HCT116 (cell line): ENCODE results near the gene BSN. TPM values are rescaled to one million over a fixed set of nuclear protein-coding genes. Genes with fewer than 3 reads are reported as not detected.

Experiments used
- ATAC-seq: fragments of 200-7000 bp; cut with Tn5 transposase; 2 replicates; pipeline ENCODE4 v1.9.1; 2020; ENCODE audit warnings: mild to moderate bottlenecking, moderate library complexity
- BruUV-seq: library from RNA; stranded (reverse); fragments of 400-500 nt; replicated peaks from 2 replicates; lab custom pipeline; 2021; lab: Mats Ljungman, UMichigan
- CTCF ChIA-PET: fragments of 300-600 bp; sonication (Branson Sonifier 250); formaldehyde crosslinking; loops from one replicate; lab custom pipeline; 2021; ENCODE audit warnings: antibody characterized with exemption; lab: Charles Lee
- POLR2A ChIA-PET: fragments of 300-600, 350-600 bp; sonication (Branson Sonifier 250); formaldehyde crosslinking; loops from one replicate; lab custom pipeline; 2021; ENCODE audit warnings: antibody characterized with exemption; lab: Charles Lee
- RAD21 ChIA-PET, 2 experiments: fragments of 300-600 bp; sonication (Branson Sonifier 250); formaldehyde crosslinking; loops; one replicate each; lab custom pipeline; 2023; ENCODE audit warnings: low total read pairs in 2 of 2; ENCODE audit not compliant: uncharacterized antibody in 2 of 2, unreplicated experiment in 2 of 2, low non-redundant PET in 1 of 2; lab: Charles Lee
- DNase-seq: peaks from one replicate; pipeline ENCODE4 v3.0.0-alpha.2; 2010; ENCODE audit warnings: low read depth, low spot score
- H2AFZ ChIP-seq: fragments of 200-600 bp; shearing (Covaris generic), sonication (generic); 2 replicates; pipeline ENCODE4 v1.6.1; 2017; ENCODE audit warnings: low read depth, mixed run types, mixed read lengths, antibody characterized with exemption, low read length; ENCODE audit not compliant: poor library complexity, severe bottlenecking
- H3K27ac ChIP-seq: 2 replicates; pipeline ENCODE4 v1.5.1; 2012; ENCODE audit warnings: low read depth, low read length
- H3K27me3 ChIP-seq: fragments of 200-600 bp; sonication (generic); 2 replicates; pipeline ENCODE4 v1.6.1; 2016; ENCODE audit warnings: mixed run types, low read length, mixed read lengths; ENCODE audit not compliant: insufficient read depth
- H3K36me3 ChIP-seq, 2 experiments: fragments of 200-500 bp in 1 of 2; fragments of 200-600 bp in 1 of 2; sonication (Bioruptor generic) in 1 of 2; sonication (generic) in 1 of 2; 2 replicates each; pipeline versions ENCODE4 v1.5.1 to v1.6.1; 2014 to 2016; ENCODE audit warnings: low read length in 2 of 2, inconsistent platforms in 1 of 2, mixed read lengths in 1 of 2, mixed run types in 1 of 2; ENCODE audit not compliant: insufficient read depth in 2 of 2, control insufficient read depth in 1 of 2
- H3K4me1 ChIP-seq, 2 experiments: fragments of 200-600 bp in 1 of 2; sonication (generic) in 1 of 2; 2 replicates each; pipeline versions ENCODE4 v1.5.1 to v1.6.1; 2012 to 2017; ENCODE audit warnings: low read length in 2 of 2, inconsistent platforms in 1 of 2, mild to moderate bottlenecking in 1 of 2, mixed read lengths in 1 of 2, mixed run types in 1 of 2, moderate library complexity in 1 of 2; ENCODE audit not compliant: insufficient read depth in 2 of 2, control insufficient read depth in 1 of 2
- H3K4me2 ChIP-seq: fragments of 200-600 bp; sonication (generic); 2 replicates; pipeline ENCODE4 v1.6.1; 2017; ENCODE audit warnings: mixed run types, low read length, mixed read lengths
- H3K4me3 ChIP-seq, 2 experiments: fragments of 200-600 bp in 1 of 2; sonication (generic) in 1 of 2; replicated peaks in 1 of 2; 2 replicates each; pipeline ENCODE4 v1.5.1; 2011 to 2016; ENCODE audit warnings: low read length in 2 of 2, control low read depth in 1 of 2, low read depth in 1 of 2, mild to moderate bottlenecking in 1 of 2, mixed read lengths in 1 of 2, mixed run types in 1 of 2
- H3K79me2 ChIP-seq: fragments of 200-600 bp; sonication (generic); 2 replicates; pipeline ENCODE4 v1.6.1; 2017; ENCODE audit warnings: mild to moderate bottlenecking, mixed run types, low read length, moderate library complexity, mixed read lengths; ENCODE audit not compliant: insufficient read depth
- H3K9ac ChIP-seq: fragments of 200-600 bp; sonication (generic); 2 replicates; pipeline ENCODE4 v1.6.1; 2016; ENCODE audit warnings: low read length, mixed read lengths
- H3K9me2 ChIP-seq: fragments of 200-600 bp; sonication (generic), shearing (Covaris generic); 2 replicates; pipeline ENCODE4 v1.6.1; 2017; ENCODE audit warnings: mixed run types, mild to moderate bottlenecking, moderate library complexity; ENCODE audit not compliant: insufficient read depth
- H3K9me3 ChIP-seq, 2 experiments: fragments of 200-500 bp in 1 of 2; fragments of 200-600 bp in 1 of 2; sonication (Bioruptor generic) in 1 of 2; sonication (generic) in 1 of 2; 2 replicates each; pipeline ENCODE4 v1.6.1; 2014 to 2017; ENCODE audit warnings: low read length in 2 of 2, mixed read lengths in 2 of 2, inconsistent platforms in 1 of 2, low read depth in 1 of 2, mild to moderate bottlenecking in 1 of 2, mixed run types in 1 of 2, moderate library complexity in 1 of 2; ENCODE audit not compliant: control insufficient read depth in 1 of 2, insufficient read depth in 1 of 2
- H4K20me1 ChIP-seq: fragments of 200-600 bp; sonication (generic), shearing (Covaris generic); 2 replicates; pipeline ENCODE4 v1.6.1; 2017; ENCODE audit warnings: mixed run types, mild to moderate bottlenecking, moderate library complexity; ENCODE audit not compliant: insufficient read depth
- CEBPB ChIP-seq: IDR thresholded peaks from 2 replicates; pipeline ENCODE4 v1.6.1; 2012; ENCODE audit warnings: low read depth
- EGR1 ChIP-seq: IDR thresholded peaks from 2 replicates; pipeline ENCODE4 v1.6.1; 2012; ENCODE audit warnings: low read depth
- EZH2phosphoT487 ChIP-seq: fragments of 200-600 bp; IDR thresholded peaks from 2 replicates; pipeline ENCODE4 v1.6.1; 2018; ENCODE audit warnings: antibody characterized with exemption, borderline replicate concordance
- FOSL1 ChIP-seq: IDR thresholded peaks from 2 replicates; pipeline ENCODE4 v1.6.1; 2012; ENCODE audit warnings: low read depth
- JUND ChIP-seq: IDR thresholded peaks from 2 replicates; pipeline ENCODE4 v1.6.1; 2012
- POLR2A ChIP-seq: IDR thresholded peaks from 2 replicates; pipeline ENCODE4 v1.7.0; 2011; ENCODE audit warnings: borderline replicate concordance; ENCODE audit not compliant: insufficient read depth, insufficient read length; ENCODE audit errors: extremely low read depth
- SP1 ChIP-seq: IDR thresholded peaks from 2 replicates; pipeline ENCODE4 v1.6.1; 2012; ENCODE audit warnings: low read depth
- SRF ChIP-seq: IDR thresholded peaks from 2 replicates; pipeline ENCODE4 v1.6.1; 2012; ENCODE audit warnings: low read depth
- YY1 ChIP-seq: IDR thresholded peaks from 2 replicates; pipeline ENCODE4 v1.6.1; 2011; ENCODE audit warnings: low read length, low read depth, moderate library complexity, mild to moderate bottlenecking; ENCODE audit not compliant: insufficient replicate concordance; ENCODE audit errors: extremely low read depth
- ZBTB33 ChIP-seq: IDR thresholded peaks from 2 replicates; pipeline ENCODE4 v1.6.1; 2011; ENCODE audit warnings: mild to moderate bottlenecking, low read length, moderate library complexity; ENCODE audit not compliant: insufficient replicate concordance; ENCODE audit errors: extremely low read depth
- ZNF274 ChIP-seq: fragments of 200-500 bp; sonication (Bioruptor generic); IDR thresholded peaks from 2 replicates; pipeline ENCODE4 v1.6.1; 2014; ENCODE audit warnings: mild to moderate bottlenecking, low read depth, low read length, inconsistent platforms
- intact Hi-C: fragments of 100-400 bp; cut with micrococcal nuclease; formaldehyde crosslinking; loops from 2 replicates; pipeline ENCODE4 v1.10.0; 2022
- total RNA-seq: library from RNA; stranded (reverse); gene quantifications from one replicate; pipeline ENCODE4 v1.2.1, GENCODE V29; 2021; ENCODE audit not compliant: unreplicated experiment
- TF ChIP-seq, protein P1 (sequence below): IDR thresholded peaks from 2 replicates; pipeline ENCODE4 v1.6.1; 2012; ENCODE audit warnings: low read depth
- TF ChIP-seq, protein P2 (sequence below), 3 experiments: fragments of 200-600 bp in 1 of 3; sonication (generic) in 1 of 3; IDR thresholded peaks in 2 of 3; conservative IDR thresholded peaks in 1 of 3; 2 replicates each; pipeline ENCODE4 v1.5.1; 2012 to 2017; ENCODE audit warnings: low read depth in 2 of 3, low read length in 2 of 3, antibody characterized with exemption in 1 of 3, borderline replicate concordance in 1 of 3, control low read depth in 1 of 3, mild to moderate bottlenecking in 1 of 3, mixed read lengths in 1 of 3, mixed run types in 1 of 3, moderate library complexity in 1 of 3; ENCODE audit not compliant: insufficient read depth in 1 of 3
- TF ChIP-seq, protein P3 (sequence below): IDR thresholded peaks from 2 replicates; pipeline ENCODE4 v1.6.1; 2012

Gene BSN
- total RNA-seq, 1 experiment from 2014 or later = 1.5 TPM

DNA sequence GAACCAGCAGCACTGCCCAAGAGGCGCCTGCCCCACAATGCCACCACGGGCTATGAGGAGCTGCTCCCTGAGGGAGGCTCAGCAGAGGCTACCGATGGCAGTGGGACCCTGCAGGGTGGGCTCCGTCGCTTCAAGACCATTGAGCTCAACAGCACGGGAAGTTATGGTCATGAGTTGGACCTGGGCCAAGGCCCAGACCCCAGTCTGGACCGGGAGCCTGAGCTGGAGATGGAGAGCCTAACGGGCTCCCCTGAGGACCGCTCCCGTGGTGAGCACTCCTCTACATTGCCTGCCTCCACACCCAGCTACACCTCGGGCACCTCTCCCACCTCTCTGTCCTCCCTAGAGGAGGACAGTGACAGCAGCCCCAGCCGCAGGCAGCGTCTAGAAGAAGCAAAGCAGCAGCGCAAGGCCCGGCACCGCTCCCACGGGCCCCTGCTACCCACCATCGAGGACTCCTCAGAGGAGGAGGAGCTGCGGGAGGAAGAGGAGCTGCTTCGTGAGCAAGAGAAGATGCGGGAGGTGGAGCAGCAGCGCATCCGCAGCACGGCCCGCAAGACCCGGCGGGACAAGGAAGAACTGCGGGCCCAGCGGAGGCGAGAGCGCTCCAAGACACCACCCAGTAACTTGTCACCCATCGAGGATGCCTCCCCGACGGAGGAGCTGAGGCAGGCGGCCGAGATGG is 98.1 kb downstream of the BSN start:
- Histone ChIP-seq H3K4me1 (peaks cover 4 to 16% of the 10 kb centered on the region in 2 experiments; a peak in 2 of 4 replicates), H2AFZ (no peak overlapping the region), H3K4me2 (no peak overlapping the region), H3K9ac (no peak overlapping the region), H3K9me2 (no peaks in the 10 kb centered on the region), H4K20me1 (no peaks in the 10 kb centered on the region), H3K9me3 (no peaks in the 10 kb centered on the region), H3K4me3 (no peak overlapping the region), H3K79me2 (no peaks in the 10 kb centered on the region)
- CTCF ChIA-PET = interaction anchor here (1.3 kb wide), 1 partner anchor 113 kb away, joined by 3 read pairs; no protein-coding TSS in a partner anchor
- intact Hi-C loops = no loop called here
- BruUV-seq = no TSS peak
- ATAC-seq = no peak
- POLR2A ChIA-PET = interaction anchor here (0.6 kb wide), 1 partner anchor 20 kb away, joined by 4 read pairs; no protein-coding TSS in a partner anchor
- no peak for DNase-seq
- RAD21 ChIA-PET = no interaction called here
- TF ChIP-seq, protein P1, sequence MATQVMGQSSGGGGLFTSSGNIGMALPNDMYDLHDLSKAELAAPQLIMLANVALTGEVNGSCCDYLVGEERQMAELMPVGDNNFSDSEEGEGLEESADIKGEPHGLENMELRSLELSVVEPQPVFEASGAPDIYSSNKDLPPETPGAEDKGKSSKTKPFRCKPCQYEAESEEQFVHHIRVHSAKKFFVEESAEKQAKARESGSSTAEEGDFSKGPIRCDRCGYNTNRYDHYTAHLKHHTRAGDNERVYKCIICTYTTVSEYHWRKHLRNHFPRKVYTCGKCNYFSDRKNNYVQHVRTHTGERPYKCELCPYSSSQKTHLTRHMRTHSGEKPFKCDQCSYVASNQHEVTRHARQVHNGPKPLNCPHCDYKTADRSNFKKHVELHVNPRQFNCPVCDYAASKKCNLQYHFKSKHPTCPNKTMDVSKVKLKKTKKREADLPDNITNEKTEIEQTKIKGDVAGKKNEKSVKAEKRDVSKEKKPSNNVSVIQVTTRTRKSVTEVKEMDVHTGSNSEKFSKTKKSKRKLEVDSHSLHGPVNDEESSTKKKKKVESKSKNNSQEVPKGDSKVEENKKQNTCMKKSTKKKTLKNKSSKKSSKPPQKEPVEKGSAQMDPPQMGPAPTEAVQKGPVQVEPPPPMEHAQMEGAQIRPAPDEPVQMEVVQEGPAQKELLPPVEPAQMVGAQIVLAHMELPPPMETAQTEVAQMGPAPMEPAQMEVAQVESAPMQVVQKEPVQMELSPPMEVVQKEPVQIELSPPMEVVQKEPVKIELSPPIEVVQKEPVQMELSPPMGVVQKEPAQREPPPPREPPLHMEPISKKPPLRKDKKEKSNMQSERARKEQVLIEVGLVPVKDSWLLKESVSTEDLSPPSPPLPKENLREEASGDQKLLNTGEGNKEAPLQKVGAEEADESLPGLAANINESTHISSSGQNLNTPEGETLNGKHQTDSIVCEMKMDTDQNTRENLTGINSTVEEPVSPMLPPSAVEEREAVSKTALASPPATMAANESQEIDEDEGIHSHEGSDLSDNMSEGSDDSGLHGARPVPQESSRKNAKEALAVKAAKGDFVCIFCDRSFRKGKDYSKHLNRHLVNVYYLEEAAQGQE = no peak
- TF ChIP-seq CEBPB = no peak
- no peak for TF ChIP-seq YY1
- TF ChIP-seq JUND = no peak
- TF ChIP-seq SRF = no peak
- TF ChIP-seq, protein P2, sequence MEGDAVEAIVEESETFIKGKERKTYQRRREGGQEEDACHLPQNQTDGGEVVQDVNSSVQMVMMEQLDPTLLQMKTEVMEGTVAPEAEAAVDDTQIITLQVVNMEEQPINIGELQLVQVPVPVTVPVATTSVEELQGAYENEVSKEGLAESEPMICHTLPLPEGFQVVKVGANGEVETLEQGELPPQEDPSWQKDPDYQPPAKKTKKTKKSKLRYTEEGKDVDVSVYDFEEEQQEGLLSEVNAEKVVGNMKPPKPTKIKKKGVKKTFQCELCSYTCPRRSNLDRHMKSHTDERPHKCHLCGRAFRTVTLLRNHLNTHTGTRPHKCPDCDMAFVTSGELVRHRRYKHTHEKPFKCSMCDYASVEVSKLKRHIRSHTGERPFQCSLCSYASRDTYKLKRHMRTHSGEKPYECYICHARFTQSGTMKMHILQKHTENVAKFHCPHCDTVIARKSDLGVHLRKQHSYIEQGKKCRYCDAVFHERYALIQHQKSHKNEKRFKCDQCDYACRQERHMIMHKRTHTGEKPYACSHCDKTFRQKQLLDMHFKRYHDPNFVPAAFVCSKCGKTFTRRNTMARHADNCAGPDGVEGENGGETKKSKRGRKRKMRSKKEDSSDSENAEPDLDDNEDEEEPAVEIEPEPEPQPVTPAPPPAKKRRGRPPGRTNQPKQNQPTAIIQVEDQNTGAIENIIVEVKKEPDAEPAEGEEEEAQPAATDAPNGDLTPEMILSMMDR (IDR thresholded peaks at IDR 0.05 in 2 of 3, conservative IDR thresholded peaks at IDR 0.05 in 1 of 3; ENCODE audit: borderline replicate concordance in 1 of 3, insufficient read depth in 1 of 3, low read depth in 2 of 3, low read length in 2 of 3) = no peak
- no peak for TF ChIP-seq EZH2phosphoT487
- no peak for TF ChIP-seq SP1
- TF ChIP-seq ZBTB33 = no peak
- TF ChIP-seq POLR2A = no peak
- no peak for TF ChIP-seq EGR1
- TF ChIP-seq, protein P3, sequence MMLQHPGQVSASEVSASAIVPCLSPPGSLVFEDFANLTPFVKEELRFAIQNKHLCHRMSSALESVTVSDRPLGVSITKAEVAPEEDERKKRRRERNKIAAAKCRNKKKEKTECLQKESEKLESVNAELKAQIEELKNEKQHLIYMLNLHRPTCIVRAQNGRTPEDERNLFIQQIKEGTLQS = no peak
- no peak for TF ChIP-seq ZNF274
- no peak for TF ChIP-seq FOSL1
- TF ChIP-seq, all 23 proteins: peak for 0
- Histone ChIP-seq H3K36me3 (no peaks in the 10 kb centered on the region), H3K27me3 (no peaks in the 10 kb centered on the region), H3K27ac (no peak overlapping the region)
